Spleen (tissue), 7 donors: Measurements from ENCODE around the gene MT1X.

Experiments
- CTCF ChIP-seq, 11 experiments: fragments of 200-600 bp in 7 of 11; fragments of 450-650 bp in 4 of 11; sonication (generic) in 4 of 11; IDR thresholded peaks in 8 of 11; conservative IDR thresholded peaks in 3 of 11; 1 replicate in 7 of 11; 2 replicates in 4 of 11; pipeline versions ENCODE4 v1.4.0 to v1.8.0; 2016 to 2021; ENCODE audit warnings: antibody characterized with exemption in 11 of 11, inconsistent platforms in 4 of 11, mild to moderate bottlenecking in 1 of 11
- POLR2A ChIP-seq, 3 donors: fragments of 450-650 bp; IDR thresholded peaks; one replicate each; pipeline ENCODE4 v1.5.1; 2017; ENCODE audit warnings: antibody characterized with exemption in 3 of 3, mild to moderate bottlenecking in 1 of 3
- POLR2AphosphoS5 ChIP-seq, 3 donors: sonication (generic); formaldehyde crosslinking; IDR thresholded peaks; one replicate each; pipeline ENCODE4 v1.5.1; 2017; ENCODE audit warnings: antibody characterized with exemption in 3 of 3
- donor health status: DM: no; HTN: no; CAD: no; lungs with moderate emphysema.
- donor health status: DM: no; HTN: no; CAD: no.
- donor health status: DM: no; HTN: no; CAD: no.

GRCh38 chr16:56728980-56729734 is 46.9 kb downstream of the MT1X start:
- TF ChIP-seq CTCF (IDR thresholded peaks at IDR 0.05 in 8 of 11, conservative IDR thresholded peaks at IDR 0.05 in 3 of 11) (no peak), POLR2A (IDR thresholded peaks at IDR 0.05) (no peak), POLR2AphosphoS5 (IDR thresholded peaks at IDR 0.05) (no peak)
